Hippocampal formation (tissue), 2 donors: ENCODE data around the gene C1QTNF9B.
"Not testable (repeated sequence)": the region's sequence is repeated elsewhere in the genome, so short reads cannot be mapped to it uniquely, and the experiment has no call there.

Experiments used
- DNase-seq, 2 donors: peaks; one replicate each; lab custom pipeline; 2025; lab: John Stamatoyannopoulos, UW

C1QTNF9B gene

DNA sequence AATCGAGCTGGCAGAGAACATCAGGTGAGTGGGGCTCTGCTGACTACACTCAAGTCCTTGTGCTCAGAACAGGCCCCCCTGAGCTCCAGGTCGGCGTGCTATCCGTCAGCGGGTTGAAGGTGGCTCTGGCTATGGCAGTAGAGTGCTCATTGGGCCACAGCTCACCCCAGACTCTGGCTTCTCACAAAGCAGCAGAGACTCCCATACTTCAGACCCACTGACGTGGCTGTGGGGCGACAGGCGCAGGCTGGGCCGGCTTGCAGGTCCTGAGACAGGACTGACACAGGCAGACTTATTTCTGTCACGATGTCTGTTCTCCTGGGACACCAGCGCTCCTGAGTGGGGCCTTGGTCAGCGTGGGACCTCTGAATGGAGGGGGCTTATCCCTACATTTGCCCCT is 2.6 kb downstream of the C1QTNF9B start:
- DNase-seq = not testable (repeated sequence)

DNA sequence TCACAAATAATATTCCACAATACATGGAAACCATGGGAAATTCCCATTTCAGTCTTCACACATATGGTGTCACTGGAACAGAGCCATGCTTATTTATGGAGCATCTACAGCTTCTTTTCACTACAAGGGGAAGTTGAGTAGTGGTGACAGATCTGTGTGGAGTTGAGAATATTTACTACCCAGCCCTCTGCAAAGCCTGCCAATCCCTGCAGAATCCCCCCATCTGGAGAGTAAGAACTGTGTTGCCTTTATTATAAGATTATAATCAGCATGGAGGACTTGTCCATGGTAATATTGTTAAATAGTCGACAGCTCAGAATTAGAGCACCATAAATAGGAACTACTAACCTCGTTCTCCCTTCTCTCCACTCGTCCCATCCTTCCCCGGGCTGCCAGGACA is 3.5 kb downstream of the C1QTNF9B start:
- not testable (repeated sequence) for DNase-seq

DNA sequence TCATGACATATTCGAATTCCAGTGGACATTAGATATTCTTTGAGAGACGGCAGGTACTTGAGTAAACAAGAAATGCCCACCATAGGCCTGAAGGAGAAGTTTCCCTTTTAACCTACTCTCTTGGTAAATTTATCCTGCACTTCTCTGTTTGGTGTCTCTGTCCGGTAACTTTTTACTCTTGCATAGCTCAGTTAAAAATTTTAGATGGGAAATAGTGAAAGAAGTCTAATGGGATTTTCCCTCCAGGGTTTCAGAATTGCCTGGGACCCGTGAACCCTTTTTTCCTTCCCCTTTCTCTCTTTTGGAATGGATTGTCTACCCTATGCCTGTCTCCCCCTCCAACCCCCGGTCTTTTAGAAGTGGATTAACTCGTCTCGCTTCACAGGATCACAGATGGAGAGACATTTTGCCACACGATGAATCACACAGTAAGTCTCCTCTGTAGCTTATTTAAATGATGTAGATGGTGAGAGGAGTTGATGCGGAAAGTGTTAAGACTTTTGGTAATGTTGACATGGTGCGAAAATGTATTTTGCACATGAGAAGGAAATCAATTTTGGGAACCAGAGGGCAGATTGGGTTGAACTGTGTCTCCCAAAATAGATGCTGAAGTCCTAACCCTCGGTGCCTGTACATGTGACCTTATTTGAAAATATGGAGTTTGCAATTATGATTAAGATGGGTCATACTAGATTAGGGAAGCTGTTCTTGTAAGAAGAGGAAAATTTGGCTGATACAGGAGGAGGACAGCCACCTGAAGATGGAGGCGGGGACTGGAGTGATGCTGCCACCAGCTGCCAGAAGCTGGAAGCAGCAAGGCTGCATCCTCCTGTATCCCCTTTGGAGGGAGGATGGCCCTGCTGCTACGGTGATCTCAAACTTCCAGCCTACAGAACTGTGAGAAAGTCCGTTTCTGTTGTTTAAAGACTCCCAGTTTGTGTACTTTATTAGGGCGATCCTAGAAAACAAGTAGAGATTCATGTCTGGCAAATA is 7.4 kb downstream of the C1QTNF9B start:
- DNase-seq = peak in 1 of 2 donors; percentile 71

GRCh38 chr13:23888658-23889614 is 8.4 kb downstream of the C1QTNF9B start, which contains the start of gene MIPEP:
MIPEP (minus strand) TSS chr13:23889400; CDS start chr13:23889320, 80 bp downstream.
- peak; percentile 83 to 95 for DNase-seq

DNA sequence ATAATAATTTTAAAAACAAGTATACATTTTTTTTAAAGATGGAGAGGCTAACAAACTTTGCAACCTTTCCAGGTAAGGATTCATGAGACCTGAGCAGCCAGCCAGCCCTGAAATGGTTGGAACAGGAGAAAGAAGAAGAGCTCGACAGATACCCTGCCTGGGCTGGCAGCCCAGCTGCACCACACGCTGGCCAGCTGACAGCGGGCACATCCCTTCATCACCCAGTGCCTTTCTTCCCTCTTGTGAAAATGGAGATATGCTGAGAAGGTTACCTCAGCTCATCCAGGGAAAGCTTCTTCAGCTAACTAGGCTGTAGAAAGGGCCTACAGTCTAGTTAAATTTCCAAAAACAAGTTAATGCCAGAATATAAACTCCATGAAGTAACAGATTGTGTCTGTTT is 12.9 kb downstream of the C1QTNF9B start:
- peak in 1 of 2 donors; percentile 6 for DNase-seq

GRCh38 chr13:23883255-23883654 is 14.0 kb downstream of the C1QTNF9B start:
- peak in 1 of 2 donors; percentile 28 for DNase-seq

GRCh38 chr13:23881402-23881800 is 15.9 kb downstream of the C1QTNF9B start:
- DNase-seq = not testable (repeated sequence)

GRCh38 chr13:23880493-23881401 is 16.6 kb downstream of the C1QTNF9B start:
- DNase-seq = not testable (repeated sequence)

DNA sequence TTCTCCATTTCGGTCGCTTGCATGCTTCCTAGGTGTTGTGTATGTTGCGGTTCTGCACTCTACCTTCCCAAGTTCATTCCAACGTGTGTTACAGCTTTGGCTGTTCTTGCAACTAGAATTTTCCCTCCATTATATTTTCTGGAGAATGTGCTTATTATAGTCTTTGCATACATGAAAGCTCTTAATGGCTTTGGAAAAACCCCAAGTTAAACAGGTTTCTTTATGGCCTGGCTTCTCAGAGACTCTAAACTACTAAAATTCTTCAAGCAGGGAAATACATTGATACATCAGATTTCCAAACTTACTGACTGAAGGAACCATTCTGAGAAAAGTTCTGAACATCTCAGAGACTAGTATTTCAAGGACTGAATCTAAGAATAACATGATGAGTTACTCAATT is 20.0 kb downstream of the C1QTNF9B start:
- no peak for DNase-seq

DNA sequence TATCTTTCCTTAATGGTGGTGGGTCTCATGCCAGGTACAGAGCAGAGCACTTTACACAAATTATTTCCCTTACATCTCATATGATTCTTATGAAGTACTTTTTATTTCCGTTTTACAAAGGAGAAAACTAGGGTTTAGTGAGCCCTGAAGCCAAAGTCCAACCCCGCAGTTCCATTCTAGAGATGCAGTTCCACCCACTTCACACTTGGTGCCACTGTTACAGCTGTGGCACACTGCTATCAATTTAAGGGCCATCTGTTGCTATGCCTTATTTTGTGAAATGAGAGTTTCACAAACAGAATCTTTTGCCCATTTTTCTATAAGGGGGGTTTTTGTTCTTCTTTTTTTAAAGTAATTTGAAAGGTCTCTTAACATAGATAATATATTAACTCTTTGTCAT is 21.0 kb downstream of the C1QTNF9B start:
- DNase-seq = peak in 1 of 2 donors; percentile 38

GRCh38 chr13:23871616-23872220 is 25.6 kb downstream of the C1QTNF9B start:
- peak in 1 of 2 donors; percentile 61 for DNase-seq

GRCh38 chr13:23870356-23871140 is 26.8 kb downstream of the C1QTNF9B start:
- no peak for DNase-seq

DNA sequence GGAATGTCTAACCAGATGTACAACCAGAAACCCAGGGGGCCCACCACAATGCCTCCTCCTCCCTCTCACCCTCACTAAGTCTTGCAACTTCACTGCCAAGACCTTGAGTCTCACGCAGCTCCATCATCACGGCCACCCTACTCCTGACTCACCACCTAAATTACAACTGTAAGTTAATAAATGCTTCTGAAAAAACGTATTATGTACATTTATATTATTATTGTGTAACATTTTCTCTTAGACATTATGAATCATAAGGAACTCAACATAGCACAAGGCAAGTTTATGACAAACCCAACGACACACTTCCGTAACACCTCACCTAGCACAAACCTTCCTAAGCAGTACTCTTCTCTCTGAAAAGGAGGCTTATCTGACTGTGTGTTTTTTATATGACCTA is 28.8 kb downstream of the C1QTNF9B start:
- no peak for DNase-seq

DNA sequence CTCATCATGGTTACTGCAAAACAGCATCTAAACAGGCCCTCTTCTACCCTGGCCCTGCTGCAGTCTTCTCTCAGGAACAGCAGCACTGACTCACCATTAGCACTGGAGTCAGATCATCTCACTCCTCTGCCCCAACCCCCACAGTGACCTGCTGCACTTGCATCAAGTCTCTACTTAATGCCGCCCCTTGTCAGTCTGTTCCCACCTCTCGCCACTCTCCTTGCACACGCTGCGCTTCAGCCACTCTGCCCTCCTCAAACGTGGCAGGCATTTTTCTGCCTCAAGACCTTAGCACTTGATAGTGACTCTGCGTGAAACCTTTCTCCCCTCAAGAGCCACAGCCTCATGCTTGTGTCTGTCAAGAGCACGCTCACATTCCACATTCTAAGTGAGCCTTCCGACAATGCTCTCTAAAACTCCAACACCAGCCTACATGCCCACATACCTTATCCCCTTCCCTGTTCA is 30.2 kb downstream of the C1QTNF9B start:
- no peak for DNase-seq

GRCh38 chr13:23866420-23867026 is 30.8 kb downstream of the C1QTNF9B start:
- DNase-seq = no peak

GRCh38 chr13:23865906-23866305 is 31.4 kb downstream of the C1QTNF9B start:
- no peak for DNase-seq

DNA sequence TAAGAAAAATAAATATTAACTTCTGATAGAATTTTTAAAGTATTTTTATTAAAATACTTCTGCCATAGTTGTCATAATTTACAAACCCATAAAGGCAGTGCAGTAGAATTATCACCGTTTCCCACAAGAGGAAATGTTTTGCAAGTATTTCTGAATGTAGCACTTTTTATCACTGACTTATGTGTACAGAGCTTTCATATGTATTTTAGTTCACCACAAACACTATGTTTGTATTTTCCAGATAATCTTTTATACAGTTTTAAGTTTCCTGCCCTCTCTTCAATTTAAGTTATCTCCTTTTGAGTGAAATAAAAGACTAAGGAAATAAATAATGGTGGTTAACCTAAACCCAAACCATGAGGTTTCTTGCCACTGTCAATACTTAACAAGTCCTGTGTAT is 32.3 kb downstream of the C1QTNF9B start:
- DNase-seq = no peak

DNA sequence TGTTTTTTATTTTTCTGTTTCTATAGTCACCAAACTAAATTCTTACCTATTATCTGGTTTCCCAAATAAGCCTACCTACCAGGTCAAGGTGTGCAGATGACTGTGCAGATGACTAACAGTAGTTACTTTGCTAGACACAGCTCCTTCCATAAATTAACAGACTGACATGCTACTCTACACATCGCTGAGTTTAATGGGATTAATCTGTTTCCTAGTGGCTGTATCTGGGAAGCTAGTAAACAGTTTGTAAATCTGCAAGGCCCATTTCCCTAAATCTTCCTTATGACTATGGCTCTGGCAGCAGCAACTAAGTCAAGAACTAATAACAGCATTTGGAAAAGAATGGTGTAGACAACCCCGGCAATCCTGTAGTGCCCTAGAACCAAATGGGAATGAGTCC is 36.0 kb downstream of the C1QTNF9B start:
- no peak for DNase-seq

GRCh38 chr13:23859904-23860303 is 37.4 kb downstream of the C1QTNF9B start:
- DNase-seq = no peak
